Measurements from ENCODE around the gene MTERF2. TPM values are rescaled to one million over a fixed set of nuclear protein-coding genes. Genes with fewer than 3 reads are reported as not detected.

MTERF2 gene
- 10 to 100 TPM; 14.9 to 46.1 (median 27.8) TPM for total RNA-seq
- polyA plus RNA-seq = 10 to 100 TPM; 18.9 to 34.4 TPM
- long read RNA-seq, donor 1, transcript MTERF2-207 (2 exons, 3,235 nt) = minor isoform, 6 of 32 reads
- long read RNA-seq, donor 1, transcript MTERF2-201 (3 exons, 1,790 nt) = major isoform, 18 of 32 reads
- long read RNA-seq, donor 1, partial matches to known transcripts = 0 of 32 reads
- long read RNA-seq, donor 1, other reads (novel, unspliced or antisense) = 6 of 32 reads
- long read RNA-seq, donor 2, transcript MTERF2-205 (3 exons, 418 nt) = minor isoform, 5 of 142 reads
- long read RNA-seq, donor 2, transcript MTERF2-201 (3 exons, 1,790 nt) = major isoform, 88 of 142 reads
- long read RNA-seq, donor 2, transcript MTERF2-207 (2 exons, 3,235 nt) = minor isoform, 11 of 142 reads
- long read RNA-seq, donor 2, transcript MTERF2-202 (3 exons, 1,763 nt) = minor isoform, 16 of 142 reads
- long read RNA-seq, donor 2, partial matches to known transcripts = 2 of 142 reads
- long read RNA-seq, donor 2, other reads (novel, unspliced or antisense) = 18 of 142 reads
- long read RNA-seq, donor 3, transcript MTERF2-207 (2 exons, 3,235 nt) = minor isoform, 5 of 50 reads
- long read RNA-seq, donor 3, transcript MTERF2-201 (3 exons, 1,790 nt) = major isoform, 29 of 50 reads
- long read RNA-seq, donor 3, transcript MTERF2-202 (3 exons, 1,763 nt) = minor isoform, 10 of 50 reads
- long read RNA-seq, donor 3, partial matches to known transcripts = 0 of 50 reads
- long read RNA-seq, donor 3, other reads (novel, unspliced or antisense) = 5 of 50 reads

GRCh38 chr12:106986625-106987389 is at the start of gene MTERF2:
MTERF2 (minus strand) TSS chr12:106987146; CDS start chr12:106978714, 8,432 bp downstream.
- peaks cover 0 to 27% (median 13%) of the 10 kb centered on the region in 9 donors for H3K36me3 ChIP-seq
- H3K4me3 ChIP-seq = peak within 1 kb of the TSS; percentile 61 to 85 (median 71)
- intact Hi-C loops (cut with DNase I) = loop anchor here in 7 of 10 donors (1.0 to 10.0 kb wide), 9 partner anchors 30 to 108 kb away; partner anchors contain the start of genes CRY1 (in 6 of the 7) and TMEM263 (in 2 of the 7)
- TF ChIP-seq CTCF (IDR thresholded peaks at IDR 0.05) (peak in 2 of 12 donors; percentile 11 to 16), POLR2A (IDR thresholded peaks at IDR 0.05) (peak in 1 of 2 donors; percentile 93)
- DNase-seq (peak; percentile 94 to 96 (median 95)), ATAC-seq (peak; percentile 98 to 99 (median 99))
- WGBS, 4 donors = 0% methylated on average over 36 to 50 of the region's 50 CpGs
- H3K4me1 ChIP-seq = peaks cover 4 to 34% (median 17%) of the 10 kb centered on the region in 12 donors
- peak within 1 kb of the TSS; percentile 78 to 96 (median 90) for H3K27ac ChIP-seq
- H3K27me3 ChIP-seq = no peaks in the 10 kb centered on the region
- no peaks in the 10 kb centered on the region for H3K9me3 ChIP-seq

GRCh38 chr12:107035733-107036132 is 48.8 kb upstream of the MTERF2 start:
- WGBS, 4 donors = 88 to 95% (median 93%) methylated on average over 2 of the region's 2 CpGs

More at GRCh38 chr12:107035733-107036132, 48.8 kb upstream of the MTERF2 start:
- Histone ChIP-seq H3K27ac (no peak overlapping the region), H3K36me3 (no peaks in the 10 kb centered on the region), H3K27me3 (no peaks in the 10 kb centered on the region), H3K9me3 (peaks cover 0 to 3% (median 0%) of the 10 kb centered on the region in 12 donors), H3K4me1 (peaks cover 0 to 30% (median 11%) of the 10 kb centered on the region in 12 donors), H3K4me3 (no peak overlapping the region)
- DNase-seq (no peak), ATAC-seq (no peak)
- no peak for TF ChIP-seq POLR2A (IDR thresholded peaks at IDR 0.05)
- TF ChIP-seq CTCF (IDR thresholded peaks at IDR 0.05) = no peak
- intact Hi-C loops (cut with DNase I) = no loop called here
